GM19240 (cell line): ENCODE data around the gene IPPK.
"Not testable (repeated sequence)": the region's sequence is repeated elsewhere in the genome, so short reads cannot be mapped to it uniquely, and the experiment has no call there.

Experiments
- DNase-seq: peaks from one replicate; pipeline ENCODE4 v3.0.0; 2011; ENCODE audit warnings: low spot score; ENCODE audit not compliant: insufficient read length

IPPK gene

DNA sequence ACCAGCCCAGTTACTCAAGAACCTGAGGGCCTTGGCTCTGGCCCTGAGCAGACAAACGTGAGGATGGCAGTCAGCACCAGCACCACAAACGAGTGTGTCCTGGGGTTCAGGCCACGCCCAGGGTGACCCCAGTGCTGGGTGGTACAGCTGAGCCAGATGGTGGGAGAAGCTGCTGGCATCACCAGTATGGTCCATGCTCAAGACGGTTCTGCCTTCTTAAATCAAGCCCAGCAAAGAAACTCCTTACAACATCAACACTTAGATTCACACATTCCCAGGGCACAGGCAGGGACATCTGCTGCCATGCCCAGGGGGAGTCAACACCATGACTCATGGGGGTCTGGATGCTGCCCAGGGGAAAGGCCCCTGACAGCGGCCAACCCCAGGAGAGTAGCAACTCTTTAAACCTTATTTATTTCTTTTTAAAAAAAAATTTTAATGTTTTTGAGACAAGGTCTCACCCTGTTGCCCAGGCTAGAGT is 31.3 kb downstream of the IPPK start:
- no peak for DNase-seq

DNA sequence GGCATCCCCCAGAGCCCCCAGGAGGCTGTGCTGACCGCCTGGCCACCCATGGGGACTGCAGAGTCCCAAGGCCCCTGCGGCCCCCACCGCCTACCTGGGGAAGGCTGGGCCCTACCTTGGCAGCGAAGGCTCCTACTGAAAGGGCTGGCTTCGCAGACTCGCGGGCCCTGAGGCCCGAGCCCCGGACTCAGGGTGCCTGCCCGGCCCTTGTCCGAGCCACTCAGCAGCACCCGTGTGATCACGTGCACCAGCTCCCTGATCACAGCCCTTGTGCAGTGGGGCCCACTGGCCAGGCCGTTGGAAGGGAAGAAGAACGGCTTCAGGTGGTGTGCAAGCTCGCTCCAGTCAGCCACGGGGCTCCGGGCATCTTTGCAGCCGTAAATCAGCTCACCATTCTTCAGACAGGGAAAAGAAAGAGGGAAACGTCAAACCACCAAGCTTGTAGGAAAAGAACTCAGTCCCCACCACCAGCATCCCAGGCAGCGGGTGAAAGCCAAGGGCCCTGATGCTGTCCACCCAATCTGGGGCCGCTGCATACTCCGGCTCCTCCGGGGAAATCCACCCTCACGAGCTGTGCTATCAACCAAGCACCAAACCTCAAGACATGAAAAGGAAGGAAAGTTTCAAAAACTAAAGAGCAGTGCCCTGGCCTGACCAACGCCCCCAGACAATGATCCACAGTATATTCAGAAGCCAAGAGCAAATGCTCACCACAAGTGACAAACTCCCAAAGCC is 31.9 kb downstream of the IPPK start:
- DNase-seq = no peak

DNA sequence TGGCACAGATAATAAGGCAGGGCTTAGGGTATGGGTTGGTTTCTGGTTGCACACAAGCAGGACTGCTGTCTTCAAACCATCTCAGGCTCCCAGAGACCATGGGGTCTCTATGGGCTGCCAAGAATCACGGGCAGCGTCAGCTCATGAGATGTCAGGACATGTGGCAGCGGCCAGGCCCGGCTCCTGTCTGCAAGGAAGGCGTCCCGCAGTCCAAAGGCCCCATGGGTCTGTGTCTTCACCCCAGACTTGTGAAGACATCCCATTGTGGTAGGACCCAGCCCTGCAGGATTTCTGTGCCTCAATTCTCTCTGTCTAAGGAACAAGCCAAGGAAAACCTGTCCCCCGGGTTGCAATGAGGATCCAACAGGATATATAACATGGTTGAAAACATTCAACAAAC is 32.6 kb downstream of the IPPK start:
- DNase-seq = no peak

- no peak for DNase-seq
Measured at GRCh38 chr9:92636627-92637026, 33.3 kb downstream of the IPPK start.

- DNase-seq = no peak
Measured at GRCh38 chr9:92635760-92636159, 34.2 kb downstream of the IPPK start.

- DNase-seq = peak; percentile 79
Measured at GRCh38 chr9:92634712-92635605, 35.0 kb downstream of the IPPK start.

- DNase-seq = no peak
Measured at GRCh38 chr9:92633614-92634278, 36.2 kb downstream of the IPPK start.

DNA sequence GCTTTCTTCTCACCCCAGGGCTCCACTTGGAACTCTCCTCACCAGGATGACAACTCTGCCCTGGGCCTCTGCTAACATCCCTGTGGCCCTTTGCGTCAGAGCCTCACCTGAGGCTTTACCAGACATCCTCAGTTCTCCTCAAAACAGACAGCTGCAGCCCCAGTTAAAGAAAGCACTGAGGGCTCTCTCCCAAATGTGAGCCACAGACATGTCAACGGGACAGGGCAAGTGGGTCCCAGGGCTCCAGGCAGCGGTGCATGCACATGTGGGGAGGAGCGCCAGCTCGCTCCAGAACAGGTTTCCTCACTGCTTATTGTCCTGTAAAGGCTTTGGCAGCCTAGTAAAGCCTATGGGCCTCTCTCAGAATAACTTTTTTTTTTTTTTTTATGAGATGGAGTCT is 37.3 kb downstream of the IPPK start:
- DNase-seq = no peak

GRCh38 chr9:92631452-92632343 is 38.2 kb downstream of the IPPK start:
- no peak for DNase-seq

- DNase-seq = no peak
Measured at GRCh38 chr9:92627651-92628050, 42.3 kb downstream of the IPPK start.

- DNase-seq = no peak
Measured at GRCh38 chr9:92626484-92626883, 43.4 kb downstream of the IPPK start.

GRCh38 chr9:92623936-92624335 is 46.0 kb downstream of the IPPK start:
- DNase-seq = not testable (repeated sequence)

DNA sequence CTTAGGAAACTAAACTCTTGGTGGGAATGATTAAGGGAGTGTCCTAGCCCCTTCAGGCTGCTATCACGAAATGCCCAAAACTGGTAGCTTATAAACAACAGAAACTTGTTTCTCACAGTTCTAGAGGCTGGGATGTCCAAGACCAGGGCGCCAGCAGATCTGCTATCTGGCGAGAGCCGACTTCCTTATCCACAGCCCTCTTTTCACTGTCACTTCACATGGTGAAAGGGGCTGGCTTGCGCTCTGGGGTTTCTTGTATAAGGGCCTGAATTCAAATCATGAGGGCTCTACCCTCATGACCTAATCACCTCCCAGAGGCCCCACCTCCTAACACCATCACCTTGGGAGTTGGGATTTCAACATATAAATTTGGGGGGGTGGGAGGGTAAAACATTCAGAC is 49.1 kb downstream of the IPPK start:
- DNase-seq = no peak

GRCh38 chr9:92619601-92620300 is 50.2 kb downstream of the IPPK start:
- DNase-seq = no peak

DNA sequence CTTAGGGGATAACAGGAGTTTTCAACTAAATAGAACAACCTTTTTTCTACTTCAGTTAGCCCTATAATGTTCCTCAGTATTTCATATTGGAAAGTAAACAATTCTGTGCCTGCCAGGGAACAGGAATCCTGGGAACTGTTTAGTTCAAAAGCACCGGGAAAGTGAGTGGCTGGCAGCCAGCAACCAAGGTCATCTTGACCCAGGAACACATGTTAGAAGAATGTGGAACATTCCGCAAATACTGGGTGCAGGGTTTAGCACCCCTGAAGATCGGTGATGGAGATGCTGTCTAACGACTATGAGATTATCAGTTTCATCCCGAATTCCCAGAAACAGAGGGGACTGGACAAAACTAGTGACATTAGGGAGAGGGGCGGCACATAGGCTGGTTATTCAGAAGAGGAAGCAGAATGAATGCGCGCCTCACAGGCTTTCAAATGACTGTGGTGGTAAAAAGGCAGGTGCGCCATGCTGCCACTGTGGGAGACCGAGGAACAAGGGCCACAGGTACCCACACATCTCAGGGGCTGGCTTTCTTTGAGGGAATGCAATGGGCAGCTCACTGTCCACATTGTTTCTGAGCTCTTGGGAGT is 51.2 kb downstream of the IPPK start:
- no peak for DNase-seq

DNA sequence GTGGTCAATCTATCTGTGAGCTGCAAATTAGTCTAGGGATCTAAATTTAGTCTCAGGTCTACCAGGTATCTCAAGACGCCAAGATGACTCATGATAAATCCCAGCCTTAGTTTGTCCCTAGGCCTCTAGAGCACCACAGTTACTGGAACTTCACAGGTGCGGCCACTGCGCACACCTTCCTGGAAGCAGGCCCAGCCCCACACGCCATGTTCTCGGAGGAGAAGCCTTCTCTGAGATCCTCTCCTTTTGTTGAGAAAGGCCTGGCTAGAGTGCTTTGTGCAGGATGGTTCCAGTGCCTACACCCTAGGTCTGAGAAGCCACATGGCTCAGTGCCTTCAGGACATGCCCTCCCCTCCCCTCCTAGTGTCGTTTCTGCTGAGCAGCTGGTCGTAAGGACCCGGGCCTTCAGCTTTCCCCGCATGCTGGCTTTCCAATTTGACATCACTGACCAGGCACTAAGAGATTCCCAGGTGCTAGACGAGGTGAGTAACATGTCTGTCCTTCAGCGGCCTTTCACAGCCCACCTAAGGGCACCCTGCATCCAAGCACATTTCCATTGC is 51.9 kb downstream of the IPPK start:
- no peak for DNase-seq

GRCh38 chr9:92617195-92617813 is 52.6 kb downstream of the IPPK start:
- DNase-seq = no peak

GRCh38 chr9:92616655-92617111 is 53.2 kb downstream of the IPPK start:
- DNase-seq = no peak

DNA sequence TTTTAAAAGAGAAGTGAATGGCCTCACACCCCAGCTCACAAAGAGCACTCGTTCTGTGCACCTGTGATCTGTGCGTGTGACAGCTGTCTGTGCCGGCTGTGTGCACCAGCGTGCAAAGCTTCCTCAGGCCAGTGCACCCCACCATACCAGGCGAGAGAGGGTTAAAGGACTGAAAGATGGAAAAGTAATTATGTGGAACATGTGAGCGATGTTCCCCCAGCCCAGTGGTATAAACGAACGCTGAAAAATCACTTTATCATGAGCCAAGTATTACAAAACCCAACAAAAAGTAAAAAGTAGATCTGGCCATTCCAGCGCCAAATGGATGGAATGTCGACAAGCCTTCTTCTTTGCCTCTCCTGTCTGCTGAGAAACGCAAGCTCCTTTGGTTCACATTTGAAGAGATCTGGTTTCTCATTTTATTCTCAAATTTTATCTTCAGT is 53.7 kb downstream of the IPPK start:
- no peak for DNase-seq
